Smooth muscle cell (in vitro differentiated cells): ENCODE data around the gene TMEM37. TPM values are rescaled to one million over a fixed set of nuclear protein-coding genes. Genes with fewer than 3 reads are reported as not detected.

Experiments used
- DNase-seq: peaks from one replicate; lab custom pipeline; 2025; ENCODE audit not compliant: unreplicated experiment; lab: John Stamatoyannopoulos, UW
- H2AFZ ChIP-seq: fragments of 200-600 bp; sonication (generic); 2 replicates; pipeline ENCODE4 v1.6.0; 2016; ENCODE audit warnings: antibody characterized with exemption, low read depth, mild to moderate bottlenecking
- H3F3A ChIP-seq: fragments of 200-600 bp; sonication (generic); 2 replicates; pipeline ENCODE4 v1.6.0; 2017; ENCODE audit warnings: antibody characterized with exemption, low read depth
- H3K27ac ChIP-seq: fragments of 200-600 bp; sonication (generic); 2 replicates; pipeline ENCODE4 v1.5.1; 2016; ENCODE audit warnings: low read depth, mild to moderate bottlenecking
- H3K27me3 ChIP-seq: fragments of 200-600 bp; sonication (generic); 2 replicates; pipeline ENCODE4 v1.6.1; 2016; ENCODE audit warnings: low read depth, mild to moderate bottlenecking
- H3K36me3 ChIP-seq: fragments of 200-600 bp; sonication (generic); 2 replicates; pipeline ENCODE4 v1.5.1; 2016; ENCODE audit warnings: low read depth
- H3K4me1 ChIP-seq: fragments of 200-600 bp; sonication (generic); 2 replicates; pipeline ENCODE4 v1.5.1; 2016; ENCODE audit warnings: low read depth
- H3K4me2 ChIP-seq: fragments of 200-600 bp; sonication (generic); 2 replicates; pipeline ENCODE4 v1.6.0; 2016; ENCODE audit warnings: mild to moderate bottlenecking
- H3K4me3 ChIP-seq: fragments of 200-600 bp; sonication (generic); 2 replicates; pipeline ENCODE4 v1.5.1; 2016; ENCODE audit warnings: mild to moderate bottlenecking
- H3K79me2 ChIP-seq: fragments of 200-600 bp; sonication (generic); 2 replicates; pipeline ENCODE4 v1.6.0; 2016; ENCODE audit warnings: low read depth, mild to moderate bottlenecking
- H3K9ac ChIP-seq: fragments of 200-600 bp; sonication (generic); 2 replicates; pipeline ENCODE4 v1.6.0; 2016; ENCODE audit warnings: low read depth
- H3K9me3 ChIP-seq: fragments of 200-600 bp; sonication (generic); replicated peaks from 2 replicates; pipeline ENCODE4 v1.5.1; 2016; ENCODE audit warnings: low read depth
- H4K20me1 ChIP-seq: fragments of 200-600 bp; sonication (generic); 2 replicates; pipeline ENCODE4 v1.6.0; 2016; ENCODE audit warnings: low read depth
- WGBS: methylation state at CpG from one replicate; pipeline ENCODE4 v1.1.7; 2016; ENCODE audit warnings: low lambda C conversion rate; 5-methylcytosine and 5-hydroxymethylcytosine counted together
- polyA plus RNA-seq: library from polyadenylated mRNA; unstranded; fragments of >200 nt; fragmentation: Nextera tagmentation; extraction: Ambion mirVana; gene quantifications from 2 replicates; pipeline ENCODE4 v1.2.1, GENCODE V29; 2016
- total RNA-seq: library from RNA; depleted of rRNA; stranded (reverse); fragments of >200 nt; gene quantifications from 2 replicates; pipeline ENCODE4 v1.2.3, GENCODE V29; 2014
- TF ChIP-seq, protein P1 (sequence below): fragments of 200-600 bp; sonication (generic); IDR thresholded peaks from 2 replicates; pipeline ENCODE4 v1.5.1; 2017; ENCODE audit warnings: borderline replicate concordance, mild to moderate bottlenecking, antibody characterized with exemption; ENCODE audit not compliant: insufficient read depth, poor library complexity, severe bottlenecking

TMEM37 gene
- total and polyA plus RNA-seq, 2 experiments from 2014 or later = 0.90 to 2.4 TPM

DNA sequence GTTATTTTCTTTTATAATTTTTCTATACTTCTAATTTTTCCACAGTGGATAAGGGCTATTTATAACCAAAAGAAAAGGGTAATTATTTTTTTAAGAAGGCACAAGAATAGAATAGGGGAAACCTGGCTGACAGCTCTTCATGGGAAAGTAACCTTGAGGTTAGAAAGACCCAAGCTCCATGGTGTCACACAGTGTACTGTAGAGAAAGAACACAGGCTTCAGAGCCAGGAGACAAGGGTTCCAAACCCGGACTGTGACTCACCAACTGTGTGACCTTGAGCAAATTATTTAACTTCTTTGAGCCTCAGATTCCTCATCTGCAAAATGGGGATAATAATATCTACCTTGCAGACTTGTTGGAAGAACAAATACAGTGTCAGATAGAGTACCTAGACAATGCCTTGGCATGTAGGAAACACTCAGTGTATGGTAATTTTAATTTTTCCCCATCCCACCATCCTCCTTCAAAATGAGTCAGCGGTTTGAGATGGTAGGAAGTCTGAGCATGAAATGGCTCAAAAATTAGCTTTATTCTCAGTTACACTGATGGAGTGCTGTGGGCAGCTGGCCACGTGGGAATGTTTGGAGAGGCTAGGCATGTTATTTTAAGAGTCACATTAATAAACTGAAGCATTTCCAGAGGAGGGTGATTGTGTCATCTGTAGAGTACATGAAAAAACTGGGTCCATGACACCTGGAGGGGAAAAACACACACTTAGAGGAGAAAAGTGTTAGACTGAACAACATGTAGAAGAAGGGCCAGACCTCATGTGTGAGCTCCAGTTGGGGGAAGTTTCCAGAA is 36.7 kb downstream of the TMEM37 start:
- Histone ChIP-seq H3K79me2 (no peaks in the 10 kb centered on the region), H3K27ac (no peak overlapping the region), H3K4me1 (no peaks in the 10 kb centered on the region), H3K27me3 (no peaks in the 10 kb centered on the region), H3K9me3 (no peaks in the 10 kb centered on the region), H3K4me3 (no peak overlapping the region), H2AFZ (no peak overlapping the region), H3F3A (no peaks in the 10 kb centered on the region), H3K4me2 (no peak overlapping the region), H3K9ac (no peak overlapping the region), H3K36me3 (no peaks in the 10 kb centered on the region), H4K20me1 (no peaks in the 10 kb centered on the region)
- WGBS = 71% methylated on average over 3 of the region's 3 CpGs
- DNase-seq = no peak
- TF ChIP-seq, protein P1, sequence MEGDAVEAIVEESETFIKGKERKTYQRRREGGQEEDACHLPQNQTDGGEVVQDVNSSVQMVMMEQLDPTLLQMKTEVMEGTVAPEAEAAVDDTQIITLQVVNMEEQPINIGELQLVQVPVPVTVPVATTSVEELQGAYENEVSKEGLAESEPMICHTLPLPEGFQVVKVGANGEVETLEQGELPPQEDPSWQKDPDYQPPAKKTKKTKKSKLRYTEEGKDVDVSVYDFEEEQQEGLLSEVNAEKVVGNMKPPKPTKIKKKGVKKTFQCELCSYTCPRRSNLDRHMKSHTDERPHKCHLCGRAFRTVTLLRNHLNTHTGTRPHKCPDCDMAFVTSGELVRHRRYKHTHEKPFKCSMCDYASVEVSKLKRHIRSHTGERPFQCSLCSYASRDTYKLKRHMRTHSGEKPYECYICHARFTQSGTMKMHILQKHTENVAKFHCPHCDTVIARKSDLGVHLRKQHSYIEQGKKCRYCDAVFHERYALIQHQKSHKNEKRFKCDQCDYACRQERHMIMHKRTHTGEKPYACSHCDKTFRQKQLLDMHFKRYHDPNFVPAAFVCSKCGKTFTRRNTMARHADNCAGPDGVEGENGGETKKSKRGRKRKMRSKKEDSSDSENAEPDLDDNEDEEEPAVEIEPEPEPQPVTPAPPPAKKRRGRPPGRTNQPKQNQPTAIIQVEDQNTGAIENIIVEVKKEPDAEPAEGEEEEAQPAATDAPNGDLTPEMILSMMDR = no peak

DNA sequence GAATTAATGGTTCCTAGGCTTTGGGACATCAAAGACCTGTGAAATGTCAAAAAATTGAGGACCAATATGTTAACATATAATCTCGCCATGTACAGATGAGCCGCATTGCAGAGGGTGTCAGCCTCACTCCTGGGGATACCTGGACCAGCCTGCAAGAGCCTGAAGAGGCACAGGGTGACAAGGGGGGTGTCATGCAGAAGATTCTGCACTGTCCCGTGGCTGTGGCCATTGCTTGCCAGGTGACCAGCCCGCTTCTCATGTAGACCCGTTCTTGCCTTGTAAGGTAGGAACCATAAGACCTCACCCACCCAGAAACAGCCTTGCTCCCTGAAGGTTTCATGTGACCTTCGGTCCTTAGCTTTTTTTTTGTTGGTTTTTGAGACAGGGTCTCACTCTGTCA is 37.5 kb downstream of the TMEM37 start:
- H3K9me3 ChIP-seq = no peaks in the 10 kb centered on the region
- no peak overlapping the region for H3K9ac ChIP-seq
- no peak overlapping the region for H3K4me3 ChIP-seq
- H3K4me1 ChIP-seq = no peaks in the 10 kb centered on the region
- 85% methylated on average over 6 of the region's 6 CpGs for WGBS
- no peaks in the 10 kb centered on the region for H3F3A ChIP-seq
- H3K27me3 ChIP-seq = no peaks in the 10 kb centered on the region
- no peak for DNase-seq
- H3K36me3 ChIP-seq = no peaks in the 10 kb centered on the region
- no peaks in the 10 kb centered on the region for H3K79me2 ChIP-seq
- H4K20me1 ChIP-seq = no peaks in the 10 kb centered on the region
- H3K27ac ChIP-seq = no peak overlapping the region
- H2AFZ ChIP-seq = no peak overlapping the region
- H3K4me2 ChIP-seq = no peak overlapping the region
- TF ChIP-seq, protein P1 = no peak

DNA sequence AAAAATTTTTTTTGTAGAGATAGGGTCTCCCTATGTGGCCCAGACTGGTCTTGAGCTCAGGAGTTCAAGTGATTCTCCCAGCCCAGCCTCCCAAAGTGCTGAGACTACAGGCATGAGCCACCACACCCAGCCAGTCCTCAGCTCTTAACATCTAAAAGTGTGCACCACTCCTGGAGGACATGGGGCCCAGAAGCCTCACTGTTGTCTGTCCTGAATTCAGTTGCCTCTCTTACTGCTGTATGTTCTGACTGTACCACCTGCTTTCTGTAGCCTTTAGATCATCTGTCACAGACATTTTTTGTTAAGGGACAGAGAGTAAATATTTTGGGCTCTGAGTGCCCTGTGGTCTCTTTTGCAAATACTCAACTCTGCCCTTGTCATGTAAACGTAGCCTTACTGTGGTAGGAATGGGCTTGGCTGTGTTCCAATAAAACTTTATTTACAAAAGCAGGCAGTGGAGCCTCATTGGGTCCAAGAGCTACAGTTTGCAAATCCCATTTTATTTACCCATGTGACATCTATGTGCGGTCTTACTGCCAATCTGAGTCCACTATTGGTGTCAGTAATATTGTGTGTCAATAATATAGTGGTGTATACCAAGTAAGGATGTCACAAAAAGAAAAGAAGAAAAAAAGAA is 38.1 kb downstream of the TMEM37 start:
- Histone ChIP-seq H3K27me3 (no peaks in the 10 kb centered on the region), H3F3A (no peaks in the 10 kb centered on the region), H3K27ac (no peak overlapping the region), H3K4me1 (no peaks in the 10 kb centered on the region), H3K79me2 (no peaks in the 10 kb centered on the region), H3K36me3 (no peaks in the 10 kb centered on the region), H3K9me3 (no peaks in the 10 kb centered on the region), H3K4me3 (no peak overlapping the region), H3K4me2 (no peak overlapping the region), H4K20me1 (no peaks in the 10 kb centered on the region), H3K9ac (no peak overlapping the region), H2AFZ (no peak overlapping the region)
- 42% methylated on average over 2 of the region's 2 CpGs for WGBS
- DNase-seq = no peak
- TF ChIP-seq, protein P1 = no peak
